H9 (cell line): ENCODE results near the gene MAP3K20. TPM values are rescaled to one million over a fixed set of nuclear protein-coding genes. Genes with fewer than 3 reads are reported as not detected.

Experiments used
- DNase-seq: peaks from one replicate; pipeline ENCODE4 v3.0.0-alpha.2; 2017
- H2AFZ ChIP-seq: one replicate; pipeline ENCODE4 v1.6.1; 2013; ENCODE audit warnings: mild to moderate bottlenecking, low read length, control low read depth, moderate library complexity
- H2AK5ac ChIP-seq: 2 replicates; pipeline ENCODE4 v1.6.1; 2013; ENCODE audit warnings: low read length, control low read depth, mixed read lengths; ENCODE audit not compliant: insufficient read length
- H2BK120ac ChIP-seq: one replicate; pipeline ENCODE4 v1.6.1; 2013; ENCODE audit warnings: low read depth, mild to moderate bottlenecking, low read length, control low read depth, inconsistent platforms; ENCODE audit not compliant: poor library complexity, severe bottlenecking
- H2BK12ac ChIP-seq: 2 replicates; pipeline ENCODE4 v1.6.1; 2013; ENCODE audit warnings: low read length, control low read depth, mixed read lengths, low read depth; ENCODE audit not compliant: insufficient read length
- H2BK15ac ChIP-seq: 2 replicates; pipeline ENCODE4 v1.6.1; 2013; ENCODE audit warnings: low read depth, low read length, control low read depth
- H2BK20ac ChIP-seq: one replicate; pipeline ENCODE4 v1.6.1; 2013; ENCODE audit warnings: low read depth, mild to moderate bottlenecking, low read length, control low read depth, inconsistent platforms; ENCODE audit not compliant: poor library complexity, severe bottlenecking
- H2BK5ac ChIP-seq: 2 replicates; pipeline ENCODE4 v1.6.1; 2013; ENCODE audit warnings: low read length, control low read depth, mixed read lengths; ENCODE audit not compliant: insufficient read length
- H3K14ac ChIP-seq: 2 replicates; pipeline ENCODE4 v1.6.1; 2013; ENCODE audit warnings: low read length, control low read depth; ENCODE audit not compliant: insufficient read depth
- H3K18ac ChIP-seq: 2 replicates; pipeline ENCODE4 v1.6.1; 2013; ENCODE audit warnings: low read depth, mild to moderate bottlenecking, mixed read lengths, low read length, control low read depth; ENCODE audit not compliant: insufficient read length
- H3K23ac ChIP-seq: 2 replicates; pipeline ENCODE4 v1.6.1; 2013; ENCODE audit warnings: low read length, control low read depth, mixed read lengths, low read depth; ENCODE audit not compliant: insufficient read length
- H3K23me2 ChIP-seq: 2 replicates; pipeline ENCODE4 v1.6.1; 2013; ENCODE audit warnings: low read depth, mild to moderate bottlenecking, mixed read lengths, low read length, control low read depth; ENCODE audit not compliant: insufficient read length, poor library complexity, severe bottlenecking
- H3K27ac ChIP-seq: 2 replicates; pipeline ENCODE4 v1.5.1; 2013; ENCODE audit warnings: low read length, control low read depth, mixed read lengths, low read depth; ENCODE audit not compliant: insufficient read length
- H3K27me3 ChIP-seq: 2 replicates; pipeline ENCODE4 v1.6.1; 2013; ENCODE audit warnings: low read length, control low read depth, inconsistent platforms; ENCODE audit not compliant: insufficient read depth
- H3K4ac ChIP-seq: 2 replicates; pipeline ENCODE4 v1.6.1; 2013; ENCODE audit warnings: low read depth, mild to moderate bottlenecking, control low read depth, inconsistent platforms, low read length, moderate library complexity
- H3K4me1 ChIP-seq: 2 replicates; pipeline ENCODE4 v1.6.1; 2013; ENCODE audit warnings: low read length, control low read depth, inconsistent platforms; ENCODE audit not compliant: insufficient read depth
- H3K4me2 ChIP-seq: 2 replicates; pipeline ENCODE4 v1.6.1; 2013; ENCODE audit warnings: low read length, control low read depth, mixed read lengths; ENCODE audit not compliant: insufficient read length, insufficient read depth
- H3K56ac ChIP-seq: 2 replicates; pipeline ENCODE4 v1.6.1; 2013; ENCODE audit warnings: low read depth, mild to moderate bottlenecking, mixed read lengths, low read length, control low read depth; ENCODE audit not compliant: insufficient read length
- H3K79me1 ChIP-seq: 2 replicates; pipeline ENCODE4 v1.6.1; 2013; ENCODE audit warnings: low read depth, mild to moderate bottlenecking, moderate library complexity, low read length, control low read depth, inconsistent platforms; ENCODE audit not compliant: insufficient read depth, poor library complexity, severe bottlenecking
- H3K79me2 ChIP-seq: 2 replicates; pipeline ENCODE4 v1.6.1; 2013; ENCODE audit warnings: low read length, control low read depth, inconsistent platforms; ENCODE audit not compliant: insufficient read depth
- H3K9ac ChIP-seq: 2 replicates; pipeline ENCODE4 v1.6.1; 2013; ENCODE audit warnings: low read length, control low read depth, mixed read lengths; ENCODE audit not compliant: insufficient read length; ENCODE audit errors: extremely low read depth
- H3K9me3 ChIP-seq: one replicate; pipeline ENCODE4 v1.6.1; 2013; ENCODE audit warnings: low read depth, low read length, inconsistent platforms; ENCODE audit not compliant: control insufficient read depth
- H3T11ph ChIP-seq: one replicate; pipeline ENCODE4 v1.6.1; 2013; ENCODE audit warnings: mild to moderate bottlenecking, low read length, control low read depth, inconsistent platforms
- H4K20me1 ChIP-seq: one replicate; pipeline ENCODE4 v1.6.1; 2013; ENCODE audit not compliant: control insufficient read depth, insufficient read length, insufficient read depth
- H4K5ac ChIP-seq: 2 replicates; pipeline ENCODE4 v1.6.1; 2013; ENCODE audit warnings: low read depth, mild to moderate bottlenecking, mixed read lengths, low read length, control low read depth; ENCODE audit not compliant: insufficient read length
- H4K8ac ChIP-seq: replicated peaks from 2 replicates; pipeline ENCODE4 v1.6.1; 2013; ENCODE audit warnings: low read length, control low read depth, mixed read lengths, low read depth; ENCODE audit not compliant: insufficient read length
- H4K91ac ChIP-seq: 2 replicates; pipeline ENCODE4 v1.6.1; 2013; ENCODE audit warnings: low read depth, mild to moderate bottlenecking, moderate library complexity, mixed read lengths, low read length, control low read depth; ENCODE audit not compliant: insufficient read length
- H3K27ac Mint-ChIP-seq, 3 experiments: 2 replicates in 2 of 3; 3 replicates in 1 of 3; pipeline ENCODE4 v1.8.0; 2020 to 2021; ENCODE audit warnings: mixed read lengths in 3 of 3, mild to moderate bottlenecking in 1 of 3, moderate library complexity in 1 of 3
- H3K27me3 Mint-ChIP-seq: 2 replicates; pipeline ENCODE4 v1.8.0; 2021; ENCODE audit warnings: low read depth, mild to moderate bottlenecking, moderate library complexity, mixed read lengths
- H3K36me3 Mint-ChIP-seq, 3 experiments: 2 replicates in 2 of 3; 3 replicates in 1 of 3; pipeline ENCODE4 v1.8.0; 2020 to 2021; ENCODE audit warnings: low read depth in 3 of 3, mixed read lengths in 3 of 3; ENCODE audit not compliant: insufficient read depth in 1 of 3
- H3K4me1 Mint-ChIP-seq, 2 experiments: 2 replicates each; pipeline ENCODE4 v1.8.0; 2020; ENCODE audit warnings: mixed read lengths in 2 of 2
- H3K4me3 Mint-ChIP-seq, 2 experiments: 2 replicates in 1 of 2; 3 replicates in 1 of 2; pipeline ENCODE4 v1.8.0; 2020 to 2021; ENCODE audit warnings: mild to moderate bottlenecking in 2 of 2, mixed read lengths in 2 of 2, moderate library complexity in 1 of 2
- H3K9me3 Mint-ChIP-seq, 2 experiments: 2 replicates in 1 of 2; 3 replicates in 1 of 2; pipeline ENCODE4 v1.8.0; 2020; ENCODE audit warnings: mild to moderate bottlenecking in 2 of 2, mixed read lengths in 2 of 2, moderate library complexity in 1 of 2
- CTCF ChIP-seq: fragments of 200-600 bp; sonication (generic); conservative IDR thresholded peaks from 3 replicates; pipeline ENCODE4 v1.8.0; 2021; ENCODE audit warnings: antibody characterized with exemption, mild to moderate bottlenecking
- WGBS: extraction: QIAGEN DNeasy Blood & Tissue Kit; methylation state at CpG from one replicate; pipeline ENCODE4 v1.1.7; 2013; ENCODE audit warnings: missing lambda C conversion rate, low lambda C conversion rate, mixed read lengths; ENCODE audit not compliant: insufficient read length; ENCODE audit errors: extremely low coverage; 5-methylcytosine and 5-hydroxymethylcytosine counted together
- total RNA-seq: library from RNA; stranded (reverse); gene quantifications from 2 replicates; pipeline ENCODE4 v1.2.1, GENCODE V29; 2021

MAP3K20 gene
- total RNA-seq, 1 experiment from 2014 or later: 8.7 TPM

GRCh38 chr2:173218326-173219056, 142.8 kb downstream of the MAP3K20 start:
- no peak overlapping the region for H3K4me3 Mint-ChIP-seq
- H3K79me1 ChIP-seq: no peaks in the 10 kb centered on the region
- H2BK120ac ChIP-seq: no peak overlapping the region
- WGBS: no CpG with 5 or more reads among the region's 6 CpGs
- H2BK20ac ChIP-seq: no peak overlapping the region
- H4K20me1 ChIP-seq: no peaks in the 10 kb centered on the region
- DNase-seq: peak; percentile 40
- H2BK12ac ChIP-seq: no peak overlapping the region
- peak overlapping the region in 2 of 3 experiments; percentile 17 to 50; a peak in 3 of 7 replicates for H3K27ac Mint-ChIP-seq
- no peaks in the 10 kb centered on the region for H3K79me2 ChIP-seq
- H3K23ac ChIP-seq: no peak overlapping the region
- H2BK15ac ChIP-seq: no peak overlapping the region
- H3K27ac ChIP-seq: no peak overlapping the region
- no peak overlapping the region for H3K9ac ChIP-seq
- no peak overlapping the region for H3K14ac ChIP-seq
- H2AK5ac ChIP-seq: no peak overlapping the region
- no peak overlapping the region for H3K56ac ChIP-seq
- H3K4me1 Mint-ChIP-seq: peaks cover 19 to 20% of the 10 kb centered on the region in 2 experiments
- no peaks in the 10 kb centered on the region for H3K23me2 ChIP-seq
- no peaks in the 10 kb centered on the region for H3K27me3 ChIP-seq
- H2AFZ ChIP-seq: no peak overlapping the region
- H3K4ac ChIP-seq: no peak overlapping the region
- H4K8ac ChIP-seq: no peak overlapping the region
- no peak overlapping the region for H4K5ac ChIP-seq
- no peak for TF ChIP-seq CTCF
- no peak overlapping the region for H3T11ph ChIP-seq
- H3K9me3 Mint-ChIP-seq: no peaks in the 10 kb centered on the region
- no peaks in the 10 kb centered on the region for H3K9me3 ChIP-seq
- H3K4me1 ChIP-seq: no peaks in the 10 kb centered on the region
- no peak overlapping the region for H2BK5ac ChIP-seq
- no peaks in the 10 kb centered on the region for H3K36me3 Mint-ChIP-seq
- no peak overlapping the region for H3K4me2 ChIP-seq
- no peak overlapping the region for H3K18ac ChIP-seq
- no peaks in the 10 kb centered on the region for H3K27me3 Mint-ChIP-seq
- no peak overlapping the region for H4K91ac ChIP-seq
